Mammary epithelial cell (primary cell): ENCODE data around the gene CLCNKB.

Experiments
- EZH2 ChIP-seq: IDR thresholded peaks from 2 replicates; pipeline ENCODE4 v1.6.1; 2012; ENCODE audit warnings: low read length, inconsistent platforms, borderline replicate concordance
- TF ChIP-seq, protein P1 (sequence below), 2 donors: IDR thresholded peaks in 1 of 2; conservative IDR thresholded peaks in 1 of 2; 2 replicates each; pipeline ENCODE4 v1.5.1; 2011 to 2012; ENCODE audit warnings: inconsistent platforms in 2 of 2, low read length in 2 of 2, mild to moderate bottlenecking in 2 of 2, control low read depth in 1 of 2, low read depth in 1 of 2; ENCODE audit not compliant: insufficient read depth in 1 of 2; ENCODE audit errors: extremely low read depth in 1 of 2

DNA sequence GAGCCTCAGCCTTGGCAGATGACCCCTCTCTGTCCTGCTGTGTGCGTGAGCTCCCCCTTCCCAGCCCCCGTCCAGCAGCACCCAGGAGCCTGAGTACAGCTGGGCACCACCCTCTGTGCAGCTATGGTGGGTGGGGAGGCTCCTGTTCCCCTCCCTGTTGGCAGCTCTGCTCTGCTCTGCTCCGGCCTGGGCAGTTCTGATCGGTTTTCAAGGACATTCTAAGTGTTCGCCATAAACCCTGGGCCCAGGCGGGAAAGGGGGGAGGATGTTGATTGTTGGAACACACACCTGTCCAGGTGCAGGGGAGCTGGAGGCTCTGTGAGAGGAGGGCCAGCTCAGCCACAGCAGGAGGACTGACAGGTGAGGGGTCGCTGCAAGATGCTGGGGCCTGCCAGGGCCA lies at the start of gene CLCNKB:
- TF ChIP-seq, protein P1, sequence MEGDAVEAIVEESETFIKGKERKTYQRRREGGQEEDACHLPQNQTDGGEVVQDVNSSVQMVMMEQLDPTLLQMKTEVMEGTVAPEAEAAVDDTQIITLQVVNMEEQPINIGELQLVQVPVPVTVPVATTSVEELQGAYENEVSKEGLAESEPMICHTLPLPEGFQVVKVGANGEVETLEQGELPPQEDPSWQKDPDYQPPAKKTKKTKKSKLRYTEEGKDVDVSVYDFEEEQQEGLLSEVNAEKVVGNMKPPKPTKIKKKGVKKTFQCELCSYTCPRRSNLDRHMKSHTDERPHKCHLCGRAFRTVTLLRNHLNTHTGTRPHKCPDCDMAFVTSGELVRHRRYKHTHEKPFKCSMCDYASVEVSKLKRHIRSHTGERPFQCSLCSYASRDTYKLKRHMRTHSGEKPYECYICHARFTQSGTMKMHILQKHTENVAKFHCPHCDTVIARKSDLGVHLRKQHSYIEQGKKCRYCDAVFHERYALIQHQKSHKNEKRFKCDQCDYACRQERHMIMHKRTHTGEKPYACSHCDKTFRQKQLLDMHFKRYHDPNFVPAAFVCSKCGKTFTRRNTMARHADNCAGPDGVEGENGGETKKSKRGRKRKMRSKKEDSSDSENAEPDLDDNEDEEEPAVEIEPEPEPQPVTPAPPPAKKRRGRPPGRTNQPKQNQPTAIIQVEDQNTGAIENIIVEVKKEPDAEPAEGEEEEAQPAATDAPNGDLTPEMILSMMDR (conservative IDR thresholded peaks at IDR 0.05 in 1 of 2, IDR thresholded peaks at IDR 0.05 in 1 of 2; ENCODE audit: extremely low read depth in 1 of 2, insufficient read depth in 1 of 2, low read depth in 1 of 2, low read length in 2 of 2), result no peak
- no peak for TF ChIP-seq EZH2
